ENCODE results near the gene CSTPP1.
"Not testable (repeated sequence)": the region's sequence is repeated elsewhere in the genome, so short reads cannot be mapped to it uniquely, and the experiment has no call there.

The CSTPP1 gene

DNA sequence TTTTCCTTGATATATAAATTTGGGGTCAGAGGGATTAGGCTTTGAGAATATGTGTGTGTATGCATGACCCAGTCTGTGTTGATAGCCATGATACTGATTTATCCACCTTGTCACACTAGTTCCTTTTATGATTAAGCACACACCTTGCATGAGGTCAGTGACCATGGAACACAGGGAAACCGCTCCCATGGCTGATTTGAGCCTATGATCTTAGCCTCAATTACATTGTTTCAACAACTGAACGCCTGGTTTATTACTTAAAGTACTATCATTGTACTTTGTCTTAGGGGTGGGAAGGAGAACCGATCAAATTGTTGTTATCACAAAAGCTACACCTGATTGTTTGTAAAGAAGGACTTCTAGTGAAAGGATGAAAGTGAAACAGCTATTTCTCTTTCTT lies 169.4 kb downstream of the CSTPP1 start:
- DNase-seq: no peak

DNA sequence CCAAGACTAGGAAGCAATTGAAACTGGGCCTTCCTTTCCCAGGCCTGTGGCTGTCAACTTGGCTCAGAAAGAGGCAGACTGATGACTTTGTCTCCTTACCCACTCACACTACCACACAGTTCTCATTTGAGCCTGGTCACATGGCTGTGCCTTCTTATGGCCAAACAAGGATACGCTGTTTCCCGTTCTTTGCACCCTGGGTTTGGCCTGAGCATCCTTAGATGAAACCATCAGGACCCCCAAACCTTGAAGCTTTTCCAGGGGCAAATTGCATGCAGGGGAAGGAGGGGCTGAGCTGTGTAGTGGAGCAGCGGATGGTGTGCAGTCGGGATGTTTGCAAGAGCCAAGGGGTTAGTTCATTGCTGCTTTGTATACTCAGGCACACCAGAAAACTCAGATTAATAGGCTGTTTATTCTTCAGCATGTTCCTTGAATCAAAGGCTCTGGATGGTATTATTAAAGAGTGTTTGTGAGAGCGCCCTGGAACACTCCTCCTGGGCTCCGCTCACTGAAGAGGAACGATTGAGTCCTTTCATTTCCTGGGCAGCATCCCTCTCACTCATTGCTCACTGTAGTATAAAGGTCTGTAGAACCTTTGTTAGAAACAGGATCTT lies 170.3 kb downstream of the CSTPP1 start:
- no peak for DNase-seq

DNA sequence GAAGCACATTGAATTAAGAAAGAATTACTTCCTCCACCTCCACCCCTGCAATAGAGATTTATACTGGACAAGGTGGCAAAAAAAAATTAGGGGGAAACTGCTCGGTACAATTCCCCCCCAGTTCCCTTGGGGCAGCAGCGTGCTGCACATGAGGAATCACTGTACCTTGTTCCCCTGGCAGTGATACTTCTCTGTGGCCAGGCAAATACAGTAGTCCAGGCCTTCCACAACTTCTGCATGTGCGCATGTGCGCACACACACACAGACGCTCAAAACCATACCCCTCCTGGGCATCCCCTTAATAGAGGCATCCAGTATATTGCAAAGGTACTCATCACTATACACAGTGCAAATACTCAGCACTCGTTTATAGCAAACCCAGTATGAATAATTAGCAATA lies 171.2 kb downstream of the CSTPP1 start:
- no peak for DNase-seq

DNA sequence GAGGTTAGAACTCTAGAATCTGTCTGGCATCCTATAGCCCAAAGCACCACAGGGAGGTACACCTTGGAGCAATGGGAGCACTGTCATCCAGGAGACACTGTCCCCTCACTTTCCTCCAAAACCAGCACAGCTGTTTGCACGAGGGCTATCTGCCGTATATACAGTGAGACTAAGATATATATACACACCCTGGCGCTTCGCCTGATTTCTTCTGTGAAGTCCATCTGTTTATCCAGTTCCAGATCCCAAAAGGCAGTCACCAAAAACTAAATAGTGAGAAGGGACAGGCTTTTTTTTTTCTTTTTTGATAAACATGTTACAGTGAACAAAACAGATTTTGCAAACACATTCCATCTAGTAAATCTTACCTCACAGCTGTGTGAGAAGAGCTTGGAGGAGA lies 171.7 kb downstream of the CSTPP1 start:
- no peak for DNase-seq

DNA sequence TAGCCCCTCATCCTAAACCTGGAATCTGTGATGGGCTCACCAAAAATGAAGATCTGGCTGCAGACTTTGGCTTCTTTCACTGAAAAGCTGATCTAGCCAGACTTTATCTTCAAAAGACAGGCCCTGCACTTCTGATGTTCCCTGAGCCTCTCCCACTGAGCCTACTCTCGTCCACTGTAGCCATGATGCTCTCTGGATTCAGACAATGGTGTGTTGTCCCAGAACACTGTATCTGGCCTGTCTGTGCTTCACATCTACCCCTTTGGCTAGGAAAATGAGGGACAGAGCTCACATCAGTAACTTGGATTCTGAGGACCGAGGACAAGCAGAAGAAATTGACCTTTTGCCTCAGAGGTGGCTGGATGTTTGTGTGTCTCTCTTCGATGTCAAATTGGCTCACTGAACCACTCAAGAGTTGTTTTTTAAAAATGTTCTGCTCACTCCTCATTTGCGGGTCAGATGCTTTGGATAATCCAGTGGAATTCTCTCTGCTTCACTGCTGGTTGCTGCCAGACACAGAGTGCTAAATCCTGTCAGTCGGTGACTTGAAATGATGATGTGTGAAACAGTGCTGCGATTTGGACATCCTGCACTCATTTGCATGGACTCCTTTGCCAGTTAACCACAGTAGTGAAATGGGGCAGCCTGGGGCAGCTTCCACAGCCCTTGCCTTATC lies 172.6 kb downstream of the CSTPP1 start:
- no peak for DNase-seq

DNA sequence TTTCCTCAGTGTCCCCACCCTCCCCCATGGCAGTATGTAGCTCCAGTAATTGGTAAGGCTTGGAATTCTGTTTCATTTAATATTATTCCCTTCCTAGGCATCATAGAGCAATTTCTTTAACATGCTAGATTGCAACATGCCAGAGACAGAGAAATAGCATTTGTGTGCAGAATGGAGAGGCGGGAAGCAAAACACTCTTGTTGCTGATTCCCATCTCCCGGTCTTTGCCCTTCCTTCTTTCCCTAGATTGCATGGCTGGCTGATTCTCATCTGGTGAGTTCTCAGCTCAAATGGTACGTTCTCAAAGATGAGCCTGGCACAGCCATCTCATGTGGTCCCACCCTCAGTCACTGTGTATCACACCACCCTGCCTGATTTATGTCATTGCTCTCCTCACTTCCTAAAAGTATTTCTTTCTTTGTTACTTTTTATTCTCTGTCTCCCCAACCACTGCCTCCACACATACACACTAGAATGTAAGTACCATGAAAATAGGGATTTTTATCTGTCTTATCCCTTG lies 173.2 kb downstream of the CSTPP1 start:
- no peak for DNase-seq

DNA sequence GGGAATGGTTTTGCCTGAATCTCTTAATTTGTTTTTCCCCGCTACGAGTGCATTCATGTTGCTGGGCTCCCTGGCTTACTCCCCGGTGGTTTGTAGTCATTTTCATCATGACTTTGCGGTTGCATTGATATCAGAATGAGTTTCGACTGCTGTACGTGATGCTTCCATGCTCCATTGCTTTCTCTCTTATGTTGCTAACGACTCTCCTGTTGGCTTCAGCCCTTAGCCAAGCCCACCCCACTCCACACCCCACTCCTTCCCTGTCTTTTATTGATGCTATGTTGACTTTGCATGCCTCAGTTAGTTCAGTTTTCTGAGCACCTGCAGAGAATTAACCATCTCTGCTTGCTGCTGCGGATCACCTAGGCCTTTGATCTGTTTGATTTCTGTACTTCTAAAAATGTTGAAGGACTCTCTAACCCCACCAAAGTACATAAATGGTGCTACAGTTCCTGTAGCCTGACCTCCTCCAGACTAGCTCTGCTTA lies 174.8 kb downstream of the CSTPP1 start:
- no peak for DNase-seq

DNA sequence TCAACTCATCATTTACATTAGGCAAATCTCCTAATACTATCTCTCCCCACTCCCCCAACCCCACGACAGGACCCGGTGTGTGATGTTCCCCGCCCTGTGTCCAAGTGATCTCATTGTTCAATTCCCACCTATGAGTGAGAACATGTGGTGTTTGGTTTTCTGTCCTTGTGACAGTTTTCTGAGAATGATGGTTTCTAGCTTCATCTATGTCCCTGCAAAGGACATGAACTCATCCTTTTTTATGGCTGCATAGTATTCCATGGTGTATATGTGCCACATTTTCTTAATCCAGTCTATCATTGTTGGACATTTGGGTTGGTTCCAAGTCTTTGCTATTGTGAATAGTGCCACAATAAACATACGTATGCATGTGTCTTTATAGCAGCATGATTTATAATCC lies 176.4 kb downstream of the CSTPP1 start:
- DNase-seq: not testable (repeated sequence)

DNA sequence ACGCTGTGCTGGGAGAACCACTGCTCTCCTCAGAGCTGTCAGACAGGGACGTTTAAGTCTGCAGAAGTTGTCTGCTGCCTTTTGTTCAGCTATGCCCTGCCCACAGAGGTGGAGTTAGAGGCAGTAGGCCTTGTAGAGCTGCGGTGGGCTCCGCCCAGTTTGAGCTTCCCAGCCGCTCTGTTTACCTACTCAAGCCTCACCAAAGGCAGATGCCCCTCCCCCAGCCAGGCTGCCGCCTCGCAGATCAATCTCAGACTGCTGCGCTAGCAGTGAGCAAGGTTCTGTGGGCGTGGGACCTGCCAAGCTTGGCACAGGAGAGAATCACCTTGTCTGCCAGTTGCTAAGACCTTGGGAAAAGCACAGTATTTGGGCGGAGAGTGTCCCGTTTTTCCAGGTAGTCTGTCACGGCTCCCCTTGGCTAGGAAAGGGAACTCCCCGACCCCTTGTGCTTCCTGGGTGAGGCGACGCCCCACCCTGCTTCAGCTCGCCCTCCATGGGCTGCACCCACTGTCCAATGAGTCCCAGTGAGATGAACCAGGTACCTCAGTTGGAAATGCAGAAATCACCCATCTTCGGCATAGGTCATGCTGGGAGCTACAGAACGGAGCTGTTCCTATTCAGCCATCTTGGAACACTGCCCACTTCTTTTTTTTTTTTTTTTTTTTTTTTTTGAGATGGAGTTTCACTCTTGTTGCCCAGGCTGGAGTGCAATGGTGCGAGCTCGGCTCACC lies 182.6 kb downstream of the CSTPP1 start:
- peak; percentile 37 to 44 for DNase-seq

DNA sequence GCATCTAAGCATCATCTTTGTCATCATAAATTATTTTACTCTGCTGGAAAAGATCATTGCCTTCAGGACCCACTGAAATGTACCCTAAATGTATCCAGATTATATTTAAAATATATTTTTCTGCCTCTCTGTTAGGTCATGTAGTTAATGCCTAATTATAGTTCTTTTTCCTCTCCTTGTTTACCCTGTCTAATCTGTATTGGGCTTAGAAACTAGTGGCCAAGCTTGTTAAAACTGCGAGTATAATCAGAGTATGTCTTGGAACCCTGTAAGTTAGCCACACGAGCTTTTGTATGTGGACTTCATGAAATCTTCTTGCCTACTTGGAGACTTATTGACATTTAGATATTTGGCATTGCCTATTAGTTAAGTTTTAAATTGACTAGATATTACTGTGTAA lies 184.5 kb downstream of the CSTPP1 start:
- no peak for DNase-seq

DNA sequence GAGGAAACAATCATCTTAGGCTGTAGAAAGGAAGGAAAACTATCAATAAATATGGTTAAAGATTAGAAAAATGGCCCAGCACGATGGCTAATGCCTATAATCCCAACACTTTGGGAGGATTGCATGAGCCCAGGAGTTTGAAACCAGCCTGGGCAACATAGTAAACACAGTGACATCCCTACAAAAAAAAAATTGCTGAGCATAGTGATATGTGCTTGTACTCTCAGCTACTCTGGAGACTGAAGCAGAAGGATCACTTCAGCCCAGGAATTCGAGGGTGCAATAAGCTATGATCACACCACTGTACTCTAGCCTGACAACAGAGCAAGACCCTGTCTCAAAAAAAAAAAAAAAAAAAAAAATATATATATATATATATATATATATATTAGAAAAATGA lies 185.2 kb downstream of the CSTPP1 start:
- no peak for DNase-seq

DNA sequence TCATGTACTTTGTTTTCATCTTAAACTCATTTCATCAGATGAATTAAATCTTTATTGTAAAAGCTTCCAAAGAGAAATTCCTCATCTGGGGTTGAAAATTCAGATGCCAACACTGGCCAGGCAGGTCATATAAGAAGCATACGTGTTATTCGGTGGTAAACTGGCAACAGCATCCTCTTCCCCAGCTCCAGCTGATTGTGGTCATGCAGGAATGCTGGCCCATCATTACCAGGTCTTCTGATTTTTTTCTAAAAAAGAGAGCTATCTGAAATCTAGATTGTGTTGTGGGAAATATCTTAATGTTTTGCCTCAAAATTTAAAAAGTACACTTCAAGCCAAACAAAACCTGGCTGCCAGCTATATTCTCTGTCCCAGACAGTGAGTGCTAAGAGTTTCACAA lies 186.5 kb downstream of the CSTPP1 start:
- no peak for DNase-seq

DNA sequence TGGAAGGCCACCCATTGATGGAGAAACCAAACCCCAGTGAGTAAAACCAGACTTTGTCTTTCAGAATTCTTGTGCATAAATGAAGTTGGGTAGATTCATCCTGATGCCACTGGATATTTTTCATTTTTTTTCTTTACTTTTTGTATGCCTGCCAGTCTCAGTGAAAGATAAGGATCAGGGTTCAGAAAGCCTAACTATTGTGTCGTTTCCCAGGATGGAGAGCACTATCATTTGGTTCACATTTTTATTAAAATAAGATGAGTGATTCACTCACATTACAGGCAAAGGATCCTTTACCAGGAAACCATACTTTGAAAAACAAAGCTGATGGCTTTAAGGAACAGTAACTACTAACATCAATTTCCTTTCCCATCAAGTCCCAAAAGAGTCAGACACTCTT lies 188.1 kb downstream of the CSTPP1 start:
- DNase-seq: no peak

DNA sequence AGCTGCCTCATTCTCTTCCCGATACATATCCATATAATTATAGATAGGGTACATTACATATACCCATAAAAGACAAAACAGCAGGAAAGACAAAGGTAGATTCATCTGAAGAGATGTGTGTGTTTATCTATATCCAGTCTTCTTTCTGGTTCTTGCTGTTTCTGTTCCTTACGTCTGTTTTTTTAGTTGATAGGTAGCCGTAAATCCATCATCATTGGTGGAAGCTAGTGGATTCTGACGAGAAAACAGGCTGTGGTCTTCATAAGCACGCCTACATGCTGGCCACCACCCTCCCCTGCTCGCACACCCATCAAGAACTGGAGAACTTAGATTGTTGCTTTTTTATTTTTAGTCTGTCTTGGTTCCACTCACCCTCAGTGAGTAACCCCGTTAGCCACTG lies 188.5 kb downstream of the CSTPP1 start:
- no peak for DNase-seq

DNA sequence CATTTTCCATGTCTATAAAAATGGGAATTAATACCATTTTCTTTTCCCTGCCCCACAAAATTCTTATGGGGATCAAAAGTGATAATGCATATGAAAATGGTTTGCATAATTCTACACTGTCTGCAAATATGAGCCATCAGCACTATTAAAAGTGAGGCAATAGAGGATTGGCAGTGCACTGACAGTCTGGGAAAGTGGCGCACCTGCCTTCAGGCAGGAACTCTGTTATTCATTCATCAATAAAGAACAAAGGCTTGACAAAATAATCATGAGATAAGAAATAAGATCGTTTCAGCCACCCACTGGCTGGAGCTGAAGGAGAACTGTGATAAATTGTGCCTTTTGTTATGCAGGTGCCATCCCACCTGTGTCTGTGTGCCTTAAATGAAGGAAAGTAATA lies 190.7 kb downstream of the CSTPP1 start:
- DNase-seq: no peak

DNA sequence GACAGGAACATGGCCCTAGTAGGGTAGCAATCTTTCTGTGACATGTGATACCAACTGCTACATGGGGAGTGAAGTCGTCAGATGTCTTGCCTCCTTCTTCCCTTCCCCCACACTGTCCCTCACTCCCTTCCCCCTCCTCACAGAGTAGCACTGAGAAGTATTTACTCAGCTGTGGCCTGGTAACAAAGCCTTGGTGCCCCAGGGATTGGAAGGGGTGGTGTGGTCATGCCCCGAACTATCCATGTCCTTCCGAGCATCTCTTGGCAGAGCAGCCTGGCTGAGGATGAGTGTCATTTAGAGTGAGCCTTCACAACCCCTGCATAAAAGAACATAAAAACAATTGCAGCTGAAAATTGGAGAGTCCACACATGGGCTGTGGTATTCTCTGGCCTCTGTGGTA lies 194.0 kb downstream of the CSTPP1 start:
- no peak for DNase-seq

DNA sequence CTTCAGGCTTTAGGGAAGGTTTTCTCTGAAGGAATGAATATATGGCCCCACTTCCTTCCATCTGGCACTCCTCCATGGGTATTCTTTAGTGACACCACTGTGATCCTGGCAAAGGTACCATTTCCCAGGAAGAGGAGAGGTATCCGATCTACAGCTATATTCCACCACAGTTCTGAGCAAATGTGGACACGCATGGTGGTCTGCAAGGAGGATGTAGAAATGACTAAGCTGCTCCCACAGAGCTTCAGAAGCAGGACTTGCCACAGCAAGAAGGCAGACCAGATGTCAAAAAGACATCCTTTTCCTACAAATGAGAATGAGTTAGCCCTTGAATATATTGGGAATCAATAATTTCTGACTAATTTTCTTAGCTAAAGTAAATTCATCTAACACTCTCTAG lies 194.6 kb downstream of the CSTPP1 start:
- DNase-seq: no peak

DNA sequence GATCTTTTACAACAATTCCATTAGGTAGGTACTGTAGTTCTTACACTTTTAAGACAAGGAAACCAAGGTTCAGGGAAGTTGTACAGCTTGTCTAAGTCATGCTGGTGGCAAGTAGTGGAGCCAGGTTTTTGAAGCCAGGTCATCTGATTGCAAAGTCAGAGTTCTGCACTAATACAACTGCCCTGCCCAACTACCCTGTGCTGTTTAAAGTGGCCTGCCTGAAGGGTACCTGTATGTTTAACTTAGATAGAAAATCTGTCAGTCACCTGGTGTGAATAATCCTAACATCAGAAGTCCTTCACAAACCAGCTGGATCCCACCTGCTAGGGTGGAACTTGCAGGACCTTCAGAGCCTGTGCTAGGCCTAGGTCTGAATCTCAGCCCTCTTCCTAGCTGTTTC lies 195.9 kb downstream of the CSTPP1 start:
- no peak for DNase-seq

DNA sequence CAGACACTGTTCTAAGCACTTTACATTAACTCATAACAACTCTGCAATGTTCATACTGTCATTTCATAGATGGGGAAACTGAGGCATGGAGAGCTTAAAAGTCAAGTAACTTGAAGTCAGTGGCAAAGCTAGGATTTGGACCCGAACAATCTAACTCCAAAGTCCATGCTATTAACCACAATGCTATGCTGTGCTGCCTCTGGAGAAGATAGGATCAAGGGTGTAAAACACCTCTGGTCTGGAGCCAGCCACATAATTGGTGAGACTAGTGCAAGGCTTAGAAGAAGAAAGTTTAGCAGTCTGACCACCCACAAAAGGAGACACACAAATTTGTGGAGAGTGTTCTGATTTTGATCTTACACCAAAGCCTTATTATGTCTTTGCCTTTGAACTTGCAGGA lies 196.4 kb downstream of the CSTPP1 start:
- DNase-seq: no peak

DNA sequence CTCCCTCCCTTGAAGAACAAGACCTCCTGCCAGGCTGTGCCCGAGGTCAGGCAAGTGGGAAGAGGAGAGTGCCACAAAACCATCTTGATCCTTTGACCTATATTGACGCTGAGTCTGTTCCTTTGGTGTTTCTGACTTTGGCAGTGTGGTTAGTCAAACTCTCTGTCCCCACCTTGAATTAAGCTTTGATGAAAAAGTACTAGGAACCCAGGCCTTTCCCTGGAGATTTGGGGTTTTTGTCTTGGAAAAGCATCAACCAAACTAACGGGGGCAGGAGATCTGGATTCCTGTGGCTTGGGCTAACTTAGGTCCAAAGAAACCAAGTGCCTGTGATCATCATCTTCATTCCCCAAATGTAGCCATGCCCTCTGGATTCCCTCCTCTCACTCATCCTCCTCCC lies 199.8 kb downstream of the CSTPP1 start:
- no peak for DNase-seq

DNA sequence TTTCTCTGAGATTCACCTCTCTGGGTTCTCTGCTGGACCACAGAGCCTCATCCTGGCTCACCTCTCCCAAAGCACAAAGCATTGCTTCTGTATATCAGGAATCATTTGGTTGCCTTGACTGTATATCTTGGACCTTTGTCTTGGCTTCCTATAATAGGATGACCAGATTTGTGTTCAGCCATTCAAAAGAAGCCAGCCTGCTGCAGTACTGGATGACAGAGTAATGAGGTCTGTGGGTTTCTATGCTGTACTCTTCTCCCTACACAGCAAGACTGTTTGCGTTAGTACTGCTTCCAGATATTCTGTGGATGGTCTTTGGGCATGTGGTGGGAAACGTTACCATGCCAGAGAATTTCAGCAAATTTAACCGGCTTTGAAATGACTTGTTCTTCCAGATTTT lies 200.4 kb downstream of the CSTPP1 start:
- no peak for DNase-seq

DNA sequence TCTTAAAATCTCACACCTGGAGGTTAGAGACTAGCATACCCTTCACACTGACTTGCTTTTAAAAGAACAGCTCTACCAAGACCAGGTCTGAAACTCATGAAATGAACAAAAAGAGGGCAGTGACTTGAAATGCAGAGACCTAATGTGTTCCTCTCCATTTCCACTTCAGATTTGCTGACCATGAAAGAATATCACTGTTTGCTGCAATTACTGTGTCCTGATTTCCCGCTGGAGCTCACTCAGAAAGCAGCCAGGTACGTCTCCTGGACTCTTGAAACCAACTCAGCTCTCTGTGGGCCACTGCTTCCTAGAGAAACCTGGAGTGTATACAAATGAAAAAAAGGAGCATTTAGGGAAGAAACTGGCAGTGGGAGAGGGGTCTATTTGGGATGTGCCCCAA lies 200.9 kb downstream of the CSTPP1 start:
- no peak for DNase-seq

DNA sequence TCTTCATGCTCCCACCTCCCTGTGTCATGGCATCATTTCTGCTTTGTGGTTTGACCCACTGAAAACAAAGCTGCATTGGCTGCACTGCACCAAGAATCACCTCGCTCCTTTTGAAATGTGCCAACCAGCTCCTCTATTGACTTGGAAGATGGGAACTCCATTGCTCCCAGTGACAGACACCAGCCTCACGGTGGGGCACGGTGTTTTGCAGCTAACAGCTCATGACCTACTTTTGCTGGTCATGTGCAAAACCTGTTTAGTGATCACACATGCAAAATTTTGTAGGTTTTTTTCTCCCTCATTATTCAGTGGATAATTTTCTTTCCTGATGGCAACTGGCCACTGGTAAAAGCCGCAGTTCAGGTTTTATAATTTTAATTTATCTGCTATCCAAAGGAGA lies 203.3 kb downstream of the CSTPP1 start:
- DNase-seq: no peak

DNA sequence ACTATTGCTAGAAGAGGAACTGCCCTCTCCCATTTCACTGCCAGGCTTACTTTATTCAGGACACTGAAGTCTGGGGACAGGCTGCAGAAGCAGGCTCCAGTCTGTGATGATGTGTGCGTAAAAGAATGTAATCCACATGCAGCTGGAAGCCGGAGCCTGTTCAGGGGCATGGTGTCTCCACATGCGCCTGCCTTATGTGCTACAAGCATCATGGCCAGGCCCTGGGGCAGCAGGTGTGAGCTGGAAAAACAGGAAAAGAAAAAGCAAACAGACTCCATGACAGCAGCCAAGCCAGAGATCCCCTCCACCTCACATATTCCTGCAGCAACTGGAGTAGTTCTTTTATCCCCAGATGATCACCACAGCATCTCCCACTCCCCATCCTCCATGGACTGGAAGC lies 206.8 kb downstream of the CSTPP1 start:
- no peak for DNase-seq
